ENCODE measurements around the gene SLC6A7. TPM values are rescaled to one million over a fixed set of nuclear protein-coding genes. Genes with fewer than 3 reads are reported as not detected.
A peak's percentile ranks its signal among the peaks of the same experiment; 100 is the strongest.

Gene SLC6A7
- total RNA-seq, 1 experiment from 2014 or later = 0.04 TPM

- TF ChIP-seq ZSCAN18 (CRISPR knock-in tag; IDR thresholded peaks at IDR 0.05) = no peak
- no peak for TF ChIP-seq SP1 (CRISPR knock-in tag; conservative IDR thresholded peaks at IDR 0.05)
- TF ChIP-seq ZNF317 (CRISPR knock-in tag; IDR thresholded peaks at IDR 0.05; ENCODE audit: borderline replicate concordance, low read depth) = no peak
- TF ChIP-seq KAT7 (CRISPR knock-in tag; IDR thresholded peaks at IDR 0.05; ENCODE audit: borderline replicate concordance) = no peak
- TF ChIP-seq SMAD3 (CRISPR knock-in tag; IDR thresholded peaks at IDR 0.05; ENCODE audit: borderline replicate concordance) = no peak
- TF ChIP-seq ZNF263 (CRISPR knock-in tag; IDR thresholded peaks at IDR 0.05; ENCODE audit: low read depth) = no peak
- no peak for TF ChIP-seq ZBTB43 (CRISPR knock-in tag; IDR thresholded peaks at IDR 0.05)
- no peak for TF ChIP-seq ZNF232 (CRISPR knock-in tag; IDR thresholded peaks at IDR 0.05)
- TF ChIP-seq MAX (CRISPR knock-in tag; IDR thresholded peaks at IDR 0.05) = no peak
- TF ChIP-seq AR (CRISPR knock-in tag; IDR thresholded peaks at IDR 0.05) = no peak
- no peak for TF ChIP-seq NFYB (CRISPR knock-in tag; conservative IDR thresholded peaks at IDR 0.05; ENCODE audit: low read depth)
- TF ChIP-seq FOXP1 (CRISPR knock-in tag; IDR thresholded peaks at IDR 0.05; ENCODE audit: borderline replicate concordance) = no peak
- no peak for TF ChIP-seq IRF2 (CRISPR knock-in tag; IDR thresholded peaks at IDR 0.05; ENCODE audit: borderline replicate concordance, low read depth)
- no peak for TF ChIP-seq TCF7 (CRISPR knock-in tag; IDR thresholded peaks at IDR 0.05; ENCODE audit: low read depth)
- no peak for TF ChIP-seq NFATC4 (CRISPR knock-in tag; IDR thresholded peaks at IDR 0.05)
Observed at GRCh38 chr5:150218693-150219035, 28.8 kb downstream of the SLC6A7 start (continued).

GRCh38 chr5:150219142-150219541 lies 29.3 kb downstream of the SLC6A7 start:
- ATAC-seq (no peak), DNase-seq (ENCODE audit: low spot score) (no peak)
- H3K27ac Mint-ChIP-seq = no peak overlapping the region
- TF ChIP-seq ZBTB21 (CRISPR knock-in tag; IDR thresholded peaks at IDR 0.05; ENCODE audit: borderline replicate concordance) (no peak), NFYB (CRISPR knock-in tag; conservative IDR thresholded peaks at IDR 0.05; ENCODE audit: low read depth) (peak; percentile 46), USF2 (CRISPR knock-in tag; IDR thresholded peaks at IDR 0.05) (peak; percentile 84), USF1 (CRISPR knock-in tag; IDR thresholded peaks at IDR 0.05) (peak; percentile 76), NR3C1 (CRISPR knock-in tag; conservative IDR thresholded peaks at IDR 0.05; ENCODE audit: low read depth) (no peak)
- H3K4me3 Mint-ChIP-seq = no peak overlapping the region
- H3K4me1 Mint-ChIP-seq = no peaks in the 10 kb centered on the region
- no peaks in the 10 kb centered on the region for H3K36me3 Mint-ChIP-seq
- H3K27me3 Mint-ChIP-seq (ENCODE audit: low read depth) = peaks cover 9% of the 10 kb centered on the region
- ChIA-PET CTCF (interaction anchor here (0.5 to 2.9 kb wide), 16 partner anchors 9 to 317 kb away, joined by 3 to 20 read pairs (median 4); no protein-coding TSS in a partner anchor), POLR2A (no interaction called here)
- no peaks in the 10 kb centered on the region for H3K9me3 Mint-ChIP-seq

Data from WTC11 (cell line).